ENCODE data around the gene KCNC3.

GRCh38 chr19:50361290-50362029 lies 32.3 kb upstream of the KCNC3 start:
- TF ChIP-seq CTCF (IDR thresholded peaks at IDR 0.05) (no peak), ZFX (IDR thresholded peaks at IDR 0.05; ENCODE audit: borderline replicate concordance) (no peak)
